ENCODE results near the gene METRN.

The METRN gene

DNA sequence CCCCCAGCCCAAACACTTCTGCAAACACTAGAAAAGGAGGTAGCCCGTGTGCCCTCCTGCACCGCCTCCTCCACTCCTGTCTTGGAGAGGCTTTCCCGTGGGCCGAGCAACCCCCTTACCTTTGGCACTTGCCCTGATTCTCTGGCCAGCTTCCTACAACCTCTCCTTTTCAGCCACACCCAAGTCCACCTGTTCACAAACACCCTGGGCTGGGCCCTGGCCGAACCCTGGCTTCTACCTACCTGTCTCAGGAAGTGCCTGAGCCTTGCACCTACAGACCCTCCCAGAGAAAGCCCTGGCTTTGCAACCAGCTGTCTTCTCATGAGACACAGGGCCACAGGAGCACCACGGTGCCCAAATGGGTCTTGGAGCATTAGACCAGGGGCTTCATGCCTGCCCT is 4.0 kb downstream of the METRN start:
- Histone ChIP-seq H3K9me3 (ENCODE audit: control insufficient read depth, insufficient read depth, low read depth, low read length) (no peaks in the 10 kb centered on the region), H3K36me3 (ENCODE audit: control insufficient read depth in 2 of 2, insufficient read depth in 1 of 2, low read length in 2 of 2) (peaks cover 0 to 12% of the 10 kb centered on the region in 2 experiments; a peak in 1 of 3 replicates), H3K27ac (ENCODE audit: extremely low read depth, low read depth, low read length) (no peak overlapping the region), H3K4me3 (ENCODE audit: low read depth, low read length) (no peak overlapping the region), H3K4me1 (ENCODE audit: control insufficient read depth, insufficient read depth, low read length) (peaks cover 13% of the 10 kb centered on the region)
- ChIA-PET CTCF (interaction anchor here (0.8 to 5.7 kb wide), 3 partner anchors 25 to 337 kb away, joined by 3 to 34 read pairs (median 3); partner anchors contain the start of genes CHTF18 and RPUSD1), POLR2A (interaction anchor here (2.0 to 2.8 kb wide), 2 partner anchors 10 to 69 kb away, joined by 11 to 25 read pairs; partner anchors contain the start of genes CHTF18 and RPUSD1)
- TF ChIP-seq EGR2 (tag by site-specific recombination; IDR thresholded peaks at IDR 0.05; ENCODE audit: low read depth) (peak; percentile 41; the same call in 1 of the 2 replicates), SALL2 (tag by site-specific recombination; IDR thresholded peaks at IDR 0.05; ENCODE audit: borderline replicate concordance) (no peak)

DNA sequence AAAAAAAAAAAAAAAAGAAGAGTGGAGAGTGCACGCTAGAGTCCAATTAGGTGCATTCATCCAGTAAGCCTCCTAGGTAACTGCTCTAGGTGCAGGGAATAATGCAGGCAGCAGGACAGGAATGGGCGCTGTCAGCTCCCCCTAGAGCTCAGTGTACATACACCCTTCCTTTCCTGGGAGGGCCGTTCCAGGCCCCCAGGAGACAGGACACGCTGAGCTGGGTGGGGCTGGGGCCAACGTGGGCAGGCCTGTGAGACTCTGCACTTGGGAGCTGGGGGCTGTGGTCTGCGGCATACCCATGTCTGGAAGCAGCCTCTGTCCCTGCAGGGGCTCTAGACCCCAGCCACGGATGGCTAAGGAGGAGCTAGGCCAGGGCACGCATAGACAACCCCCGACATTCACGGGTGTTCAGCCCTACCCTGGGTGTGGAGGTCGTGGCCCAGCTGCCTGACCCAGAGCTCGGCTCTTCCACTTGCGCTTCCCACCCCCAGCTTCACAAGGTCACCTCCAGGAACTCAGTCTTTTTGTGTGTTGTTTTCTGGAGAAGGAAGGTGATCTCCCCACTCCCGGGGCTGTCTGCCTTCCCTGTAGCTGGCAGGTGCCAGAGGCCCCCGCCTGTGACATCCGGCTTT is 5.0 kb downstream of the METRN start:
- ChIA-PET POLR2A (interaction anchor here (0.5 to 2.8 kb wide), 19 partner anchors 8 to 1330 kb away, joined by 3 to 25 read pairs (median 6); partner anchors contain the start of genes CHTF18, CIAO3, JPT2 and RPUSD1), CTCF (interaction anchor here (0.6 to 5.7 kb wide), 12 partner anchors 8 to 420 kb away, joined by 3 to 34 read pairs (median 4); partner anchors contain the start of genes CHTF18, CIAO3, GNG13 and RPUSD1)
- H3K4me3 ChIP-seq (ENCODE audit: low read depth, low read length), result peak overlapping the region; percentile 66
- H3K27ac ChIP-seq (ENCODE audit: extremely low read depth, low read depth, low read length), result peak overlapping the region; percentile 94; the same call in 1 of the 2 replicates
- no peaks in the 10 kb centered on the region for H3K9me3 ChIP-seq (ENCODE audit: control insufficient read depth, insufficient read depth, low read depth, low read length)
- H3K4me1 ChIP-seq (ENCODE audit: control insufficient read depth, insufficient read depth, low read length), result peaks cover 9% of the 10 kb centered on the region
- H3K36me3 ChIP-seq (ENCODE audit: control insufficient read depth in 2 of 2, insufficient read depth in 1 of 2, low read length in 2 of 2), result peaks cover 0 to 12% of the 10 kb centered on the region in 2 experiments; a peak in 1 of 3 replicates
- TF ChIP-seq, protein P1, sequence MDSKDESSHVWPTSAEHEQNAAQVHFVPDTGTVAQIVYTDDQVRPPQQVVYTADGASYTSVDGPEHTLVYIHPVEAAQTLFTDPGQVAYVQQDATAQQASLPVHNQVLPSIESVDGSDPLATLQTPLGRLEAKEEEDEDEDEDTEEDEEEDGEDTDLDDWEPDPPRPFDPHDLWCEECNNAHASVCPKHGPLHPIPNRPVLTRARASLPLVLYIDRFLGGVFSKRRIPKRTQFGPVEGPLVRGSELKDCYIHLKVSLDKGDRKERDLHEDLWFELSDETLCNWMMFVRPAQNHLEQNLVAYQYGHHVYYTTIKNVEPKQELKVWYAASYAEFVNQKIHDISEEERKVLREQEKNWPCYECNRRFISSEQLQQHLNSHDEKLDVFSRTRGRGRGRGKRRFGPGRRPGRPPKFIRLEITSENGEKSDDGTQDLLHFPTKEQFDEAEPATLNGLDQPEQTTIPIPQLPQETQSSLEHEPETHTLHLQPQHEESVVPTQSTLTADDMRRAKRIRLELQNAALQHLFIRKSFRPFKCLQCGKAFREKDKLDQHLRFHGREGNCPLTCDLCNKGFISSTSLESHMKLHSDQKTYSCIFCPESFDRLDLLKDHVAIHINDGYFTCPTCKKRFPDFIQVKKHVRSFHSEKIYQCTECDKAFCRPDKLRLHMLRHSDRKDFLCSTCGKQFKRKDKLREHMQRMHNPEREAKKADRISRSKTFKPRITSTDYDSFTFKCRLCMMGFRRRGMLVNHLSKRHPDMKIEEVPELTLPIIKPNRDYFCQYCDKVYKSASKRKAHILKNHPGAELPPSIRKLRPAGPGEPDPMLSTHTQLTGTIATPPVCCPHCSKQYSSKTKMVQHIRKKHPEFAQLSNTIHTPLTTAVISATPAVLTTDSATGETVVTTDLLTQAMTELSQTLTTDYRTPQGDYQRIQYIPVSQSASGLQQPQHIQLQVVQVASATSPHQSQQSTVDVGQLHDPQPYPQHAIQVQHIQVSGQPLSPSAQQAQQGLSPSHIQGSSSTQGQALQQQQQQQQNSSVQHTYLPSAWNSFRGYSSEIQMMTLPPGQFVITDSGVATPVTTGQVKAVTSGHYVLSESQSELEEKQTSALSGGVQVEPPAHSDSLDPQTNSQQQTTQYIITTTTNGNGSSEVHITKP (tag by site-specific recombination; IDR thresholded peaks at IDR 0.05), result peak; percentile 96
- TF ChIP-seq GLIS2 (tag by site-specific recombination; IDR thresholded peaks at IDR 0.05) (peak; percentile 59), ZNF76 (tag by site-specific recombination; IDR thresholded peaks at IDR 0.05; ENCODE audit: borderline replicate concordance, low read depth) (no peak), ZNF335 (tag by site-specific recombination; conservative IDR thresholded peaks at IDR 0.05) (peak; percentile 88), ZNF585B (tag by site-specific recombination; IDR thresholded peaks at IDR 0.05) (no peak), ZNF664 (tag by site-specific recombination; IDR thresholded peaks at IDR 0.05) (no peak), ZNF510 (tag by site-specific recombination; IDR thresholded peaks at IDR 0.05; ENCODE audit: insufficient replicate concordance) (no peak), HOXC10 (CRISPR knock-in tag; IDR thresholded peaks at IDR 0.05) (no peak), ZNF677 (tag by site-specific recombination; IDR thresholded peaks at IDR 0.05) (no peak), ZFP69B (tag by site-specific recombination; IDR thresholded peaks at IDR 0.05) (no peak), TRIM28 (IDR thresholded peaks at IDR 0.05; ENCODE audit: borderline replicate concordance, low read length) (no peak), IKZF3 (tag by site-specific recombination; IDR thresholded peaks at IDR 0.05) (peak; percentile 70; the same call in 1 of the 2 replicates), GLIS1 (tag by site-specific recombination; IDR thresholded peaks at IDR 0.05) (peak; percentile 75), ZNF837 (tag by site-specific recombination; IDR thresholded peaks at IDR 0.05) (no peak), ZFP3 (tag by site-specific recombination; IDR thresholded peaks at IDR 0.05; ENCODE audit: low read depth) (no peak), ZNF654 (tag by site-specific recombination; IDR thresholded peaks at IDR 0.05; ENCODE audit: low read depth) (no peak)
- TF ChIP-seq, protein P2, sequence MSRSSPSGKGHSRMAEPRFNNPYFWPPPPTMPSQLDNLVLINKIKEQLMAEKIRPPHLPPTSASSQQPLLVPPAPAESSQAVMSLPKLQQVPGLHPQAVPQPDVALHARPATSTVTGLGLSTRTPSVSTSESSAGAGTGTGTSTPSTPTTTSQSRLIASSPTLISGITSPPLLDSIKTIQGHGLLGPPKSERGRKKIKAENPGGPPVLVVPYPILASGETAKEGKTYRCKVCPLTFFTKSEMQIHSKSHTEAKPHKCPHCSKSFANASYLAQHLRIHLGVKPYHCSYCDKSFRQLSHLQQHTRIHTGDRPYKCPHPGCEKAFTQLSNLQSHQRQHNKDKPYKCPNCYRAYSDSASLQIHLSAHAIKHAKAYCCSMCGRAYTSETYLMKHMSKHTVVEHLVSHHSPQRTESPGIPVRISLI (tag by site-specific recombination; IDR thresholded peaks at IDR 0.05), result peak; percentile 94; the same call in 1 of the 2 replicates
- TF ChIP-seq, protein P3, sequence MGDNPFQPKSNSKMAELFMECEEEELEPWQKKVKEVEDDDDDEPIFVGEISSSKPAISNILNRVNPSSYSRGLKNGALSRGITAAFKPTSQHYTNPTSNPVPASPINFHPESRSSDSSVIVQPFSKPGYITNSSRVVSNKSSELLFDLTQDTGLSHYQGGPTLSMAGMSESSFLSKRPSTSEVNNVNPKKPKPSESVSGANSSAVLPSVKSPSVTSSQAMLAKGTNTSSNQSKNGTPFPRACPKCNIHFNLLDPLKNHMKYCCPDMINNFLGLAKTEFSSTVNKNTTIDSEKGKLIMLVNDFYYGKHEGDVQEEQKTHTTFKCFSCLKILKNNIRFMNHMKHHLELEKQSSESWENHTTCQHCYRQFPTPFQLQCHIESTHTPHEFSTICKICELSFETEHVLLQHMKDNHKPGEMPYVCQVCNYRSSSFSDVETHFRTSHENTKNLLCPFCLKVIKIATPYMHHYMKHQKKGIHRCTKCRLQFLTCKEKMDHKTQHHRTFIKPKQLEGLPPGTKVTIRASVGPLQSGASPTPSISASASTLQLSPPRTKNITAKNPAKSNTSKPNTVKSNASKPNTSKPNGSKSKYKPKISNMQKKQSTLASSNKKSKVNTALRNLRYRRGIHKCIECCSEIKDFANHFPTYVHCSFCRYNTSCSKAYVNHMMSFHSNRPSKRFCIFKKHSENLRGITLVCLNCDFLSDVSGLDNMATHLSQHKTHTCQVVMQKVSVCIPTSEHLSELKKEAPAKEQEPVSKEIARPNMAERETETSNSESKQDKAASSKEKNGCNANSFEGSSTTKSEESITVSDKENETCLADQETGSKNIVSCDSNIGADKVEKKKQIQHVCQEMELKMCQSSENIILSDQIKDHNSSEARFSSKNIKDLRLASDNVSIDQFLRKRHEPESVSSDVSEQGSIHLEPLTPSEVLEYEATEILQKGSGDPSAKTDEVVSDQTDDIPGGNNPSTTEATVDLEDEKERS (tag by site-specific recombination; IDR thresholded peaks at IDR 0.05), result no peak
- TF ChIP-seq, protein P4, sequence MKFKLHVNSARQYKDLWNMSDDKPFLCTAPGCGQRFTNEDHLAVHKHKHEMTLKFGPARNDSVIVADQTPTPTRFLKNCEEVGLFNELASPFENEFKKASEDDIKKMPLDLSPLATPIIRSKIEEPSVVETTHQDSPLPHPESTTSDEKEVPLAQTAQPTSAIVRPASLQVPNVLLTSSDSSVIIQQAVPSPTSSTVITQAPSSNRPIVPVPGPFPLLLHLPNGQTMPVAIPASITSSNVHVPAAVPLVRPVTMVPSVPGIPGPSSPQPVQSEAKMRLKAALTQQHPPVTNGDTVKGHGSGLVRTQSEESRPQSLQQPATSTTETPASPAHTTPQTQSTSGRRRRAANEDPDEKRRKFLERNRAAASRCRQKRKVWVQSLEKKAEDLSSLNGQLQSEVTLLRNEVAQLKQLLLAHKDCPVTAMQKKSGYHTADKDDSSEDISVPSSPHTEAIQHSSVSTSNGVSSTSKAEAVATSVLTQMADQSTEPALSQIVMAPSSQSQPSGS (tag by site-specific recombination; IDR thresholded peaks at IDR 0.05; ENCODE audit: low read depth), result no peak
- TF ChIP-seq, protein P5, sequence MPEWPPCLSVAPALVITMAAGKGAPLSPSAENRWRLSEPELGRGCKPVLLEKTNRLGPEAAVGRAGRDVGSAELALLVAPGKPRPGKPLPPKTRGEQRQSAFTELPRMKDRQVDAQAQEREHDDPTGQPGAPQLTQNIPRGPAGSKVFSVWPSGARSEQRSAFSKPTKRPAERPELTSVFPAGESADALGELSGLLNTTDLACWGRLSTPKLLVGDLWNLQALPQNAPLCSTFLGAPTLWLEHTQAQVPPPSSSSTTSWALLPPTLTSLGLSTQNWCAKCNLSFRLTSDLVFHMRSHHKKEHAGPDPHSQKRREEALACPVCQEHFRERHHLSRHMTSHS (tag by site-specific recombination; IDR thresholded peaks at IDR 0.05), result no peak

Data from HEK293 (cell line).